HG02981 (cell line): Measurements from ENCODE around the gene IGF1R.
A peak's percentile ranks its signal among the peaks of the same experiment; 100 is the strongest.

Experiments
- ATAC-seq: cut with Tn5 transposase; IDR thresholded peaks from one replicate; pipeline ENCODE4 v1.9.1; 2021; ENCODE audit warnings: mild to moderate bottlenecking, moderate library complexity; ENCODE audit not compliant: unreplicated experiment

IGF1R gene

DNA sequence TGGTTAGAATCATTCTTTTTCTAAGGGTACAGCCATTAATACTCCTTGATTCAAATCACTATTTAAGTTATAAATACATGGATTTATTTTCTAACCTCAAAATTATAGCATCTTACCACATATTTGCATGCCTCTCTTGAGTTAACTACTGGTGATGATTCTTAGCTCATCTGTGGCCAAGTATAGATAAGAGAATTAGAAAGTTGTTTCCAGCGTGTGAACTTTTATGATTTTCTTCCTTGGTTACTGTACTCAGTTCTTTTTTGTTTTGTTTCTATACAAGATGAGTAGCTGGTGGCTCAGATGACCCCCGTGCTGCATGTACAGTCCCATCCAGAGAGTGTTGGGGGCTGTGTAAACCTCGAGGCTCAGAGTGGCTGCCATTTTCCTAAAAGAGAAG is 124.6 kb downstream of the IGF1R start:
- no peak for ATAC-seq

DNA sequence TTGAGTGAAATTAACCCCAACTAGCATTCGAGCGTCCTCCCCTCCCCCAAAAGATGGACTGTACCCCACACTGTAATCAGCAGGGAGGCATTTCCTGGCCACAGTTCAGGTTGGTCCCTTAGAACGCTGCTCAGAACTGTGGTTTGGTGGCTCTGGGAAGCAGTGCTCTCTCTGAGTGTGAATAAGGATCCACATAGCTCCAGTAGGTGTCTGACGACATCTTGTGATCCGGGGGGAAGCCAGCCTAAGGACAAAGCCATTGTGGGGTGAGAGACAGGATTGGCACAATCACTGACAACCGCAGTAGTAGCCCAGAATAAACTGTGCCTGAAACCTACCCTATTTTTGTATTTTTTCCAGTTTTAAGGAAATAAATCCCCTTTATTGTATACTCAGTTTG is 125.3 kb downstream of the IGF1R start:
- ATAC-seq, result no peak

DNA sequence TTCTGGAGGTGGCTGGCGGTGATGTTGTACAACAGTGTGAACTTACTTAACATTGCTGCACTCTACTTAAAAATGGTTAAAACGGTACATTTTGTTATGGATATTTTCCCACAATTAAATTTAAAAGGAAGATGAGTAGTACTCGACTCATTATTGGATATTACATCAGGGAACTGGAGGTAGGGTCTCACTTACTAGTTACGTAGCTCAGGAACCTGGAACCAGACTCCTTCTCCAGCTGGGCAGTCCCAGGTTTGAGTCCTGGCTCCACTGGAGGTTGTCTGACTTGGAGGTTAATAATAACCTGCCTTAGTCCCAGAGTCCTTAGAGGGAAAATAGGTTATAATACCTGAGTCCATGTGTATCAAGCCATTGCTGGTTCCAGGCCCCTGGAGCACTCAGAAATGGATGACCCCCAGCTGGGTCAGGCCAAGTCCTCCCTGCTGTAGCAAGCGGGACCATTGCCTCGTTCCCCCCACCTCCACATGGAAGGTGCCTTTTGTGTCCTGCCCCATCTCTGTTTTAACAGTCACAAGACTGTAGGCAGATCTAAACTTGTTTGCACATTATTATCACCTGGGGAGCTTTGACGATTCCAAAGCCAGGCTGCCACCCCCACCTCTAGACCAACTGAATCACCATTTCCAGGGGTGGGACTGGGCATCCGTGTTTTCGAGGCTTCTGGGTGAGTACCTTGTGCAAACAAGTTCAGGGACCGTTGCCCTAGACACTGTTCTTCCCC is 126.6 kb downstream of the IGF1R start:
- no peak for ATAC-seq

DNA sequence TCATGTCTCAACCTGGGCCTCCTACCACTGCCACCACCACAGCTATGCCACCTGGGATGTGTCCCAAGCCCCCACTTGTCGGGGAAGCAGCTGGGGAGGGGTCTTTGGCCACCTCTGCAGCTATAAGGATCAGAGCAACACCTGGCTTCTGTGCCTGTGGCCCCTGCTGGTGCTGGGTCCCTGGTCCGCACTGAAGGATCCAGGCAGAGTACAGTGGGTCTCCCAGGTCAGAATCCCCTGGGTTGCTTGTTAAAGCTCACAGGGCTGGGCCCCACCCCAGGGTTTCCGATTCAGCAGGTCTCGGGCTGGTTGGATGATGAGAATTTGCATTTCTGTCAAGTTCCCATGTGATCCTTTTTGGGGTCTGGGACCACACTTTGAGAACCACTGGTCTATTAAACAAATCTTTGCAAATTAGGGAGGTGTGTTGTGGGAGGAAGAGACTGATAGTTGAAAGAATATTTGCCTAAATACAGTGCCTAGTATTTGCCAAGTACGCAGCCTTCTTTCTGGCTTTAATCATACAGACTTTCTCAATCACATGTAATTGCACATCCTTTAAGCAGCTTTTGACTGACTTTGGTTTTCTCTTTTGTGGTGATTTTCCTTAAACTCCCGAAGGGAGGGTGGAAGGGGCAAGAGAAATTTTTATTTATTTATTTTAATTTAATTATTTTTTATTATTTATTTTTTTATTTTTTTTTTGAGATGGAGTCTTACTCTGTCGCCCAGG is 127.3 kb downstream of the IGF1R start:
- no peak for ATAC-seq

DNA sequence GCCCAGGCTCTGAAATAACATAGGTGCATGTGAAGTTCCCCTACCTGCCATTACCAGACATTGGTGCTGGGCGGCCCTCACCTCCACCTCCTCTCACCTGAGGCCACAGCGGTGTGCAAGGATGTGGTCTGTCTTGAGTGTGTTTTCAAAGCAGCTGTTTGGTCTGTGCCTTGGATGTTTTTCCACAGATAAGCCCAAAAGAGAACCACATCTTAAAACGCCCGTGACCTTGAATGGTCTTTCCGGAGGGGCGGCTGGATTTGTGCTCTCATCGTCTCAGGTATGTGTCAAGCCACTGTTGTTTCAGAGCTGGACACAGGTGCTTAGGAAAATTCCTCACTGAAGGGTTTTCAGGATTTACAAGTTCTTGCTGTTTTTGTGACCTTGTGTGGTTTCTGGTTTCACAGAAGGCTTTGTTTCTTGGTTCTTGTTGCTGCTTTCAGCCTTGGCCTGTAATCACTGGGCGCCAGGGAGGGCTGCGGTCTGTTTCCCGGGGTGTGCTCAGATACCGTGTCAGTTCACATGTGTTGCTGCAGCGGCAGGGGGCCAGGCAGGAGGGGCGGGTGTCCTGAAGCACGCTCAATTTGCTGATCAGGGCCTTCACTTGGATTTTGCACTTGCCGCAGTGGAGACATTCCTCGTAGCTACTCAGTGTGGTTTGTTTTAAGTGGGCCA is 128.4 kb downstream of the IGF1R start:
- ATAC-seq, result no peak

DNA sequence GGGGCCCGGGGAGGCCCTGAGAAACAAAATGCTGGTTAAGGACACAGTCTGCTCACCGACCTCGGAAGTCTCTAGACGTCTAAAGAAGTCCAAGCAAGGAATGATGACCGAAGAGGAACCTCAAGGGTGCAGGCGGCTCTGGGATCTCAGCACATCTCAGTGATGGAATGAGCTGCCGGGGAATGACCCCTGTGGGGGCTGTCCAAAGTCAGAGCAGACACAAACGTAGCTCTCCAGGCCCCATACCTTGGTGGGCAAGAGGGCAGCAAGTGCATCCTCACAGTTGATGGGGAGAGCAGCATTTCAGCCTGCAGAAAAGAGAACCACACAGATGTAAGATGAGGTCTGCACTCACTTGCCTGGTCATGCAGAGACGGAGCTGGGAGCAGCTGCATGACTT is 129.1 kb downstream of the IGF1R start:
- ATAC-seq, result no peak

GRCh38 chr15:98778263-98778959 is 130.1 kb downstream of the IGF1R start:
- no peak for ATAC-seq

GRCh38 chr15:98778960-98779359 is 130.6 kb downstream of the IGF1R start:
- no peak for ATAC-seq

- peak; percentile 69 for ATAC-seq
Measured at GRCh38 chr15:98779463-98780071, 131.2 kb downstream of the IGF1R start.

GRCh38 chr15:98781838-98782237 is 133.5 kb downstream of the IGF1R start:
- no peak for ATAC-seq

DNA sequence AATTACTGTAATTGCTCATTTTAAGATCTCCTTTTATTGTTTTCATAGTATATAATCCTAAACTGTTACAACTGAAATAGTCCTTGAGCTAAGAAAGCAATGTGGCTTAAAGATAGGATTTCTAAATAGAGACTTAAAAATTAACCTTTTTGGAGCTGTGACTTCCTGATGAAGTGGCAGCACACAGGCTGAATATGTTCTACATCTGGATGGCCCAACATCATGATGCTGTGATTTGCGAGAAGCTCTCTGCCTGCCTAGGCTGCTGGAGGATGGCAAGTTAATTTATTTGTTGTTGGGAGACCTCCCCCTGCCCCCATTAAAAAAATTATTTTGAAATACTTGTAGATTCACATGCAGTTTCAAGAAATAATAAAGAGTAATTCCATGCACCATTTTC is 134.5 kb downstream of the IGF1R start:
- no peak for ATAC-seq

DNA sequence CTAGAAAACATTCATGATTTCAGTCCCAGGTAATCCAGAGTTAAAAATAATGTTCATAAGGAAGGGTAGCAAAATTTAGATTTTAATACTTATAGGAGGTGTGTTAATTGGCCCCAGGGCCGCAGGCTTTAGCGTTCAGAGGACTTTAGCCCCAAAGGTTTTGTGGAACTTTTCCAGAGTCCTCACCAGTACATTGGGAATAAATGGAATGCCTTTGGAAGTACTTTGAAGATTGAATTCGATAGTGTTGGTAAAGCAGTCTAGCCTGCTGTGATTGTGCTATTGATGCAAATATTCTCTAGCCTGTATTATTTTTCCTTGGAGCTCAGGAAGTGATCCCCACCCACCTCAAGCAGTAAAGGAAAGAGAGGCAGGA is 137.1 kb downstream of the IGF1R start:
- ATAC-seq, result no peak

- peak; percentile 87 for ATAC-seq
Measured at GRCh38 chr15:98785807-98786621, 137.7 kb downstream of the IGF1R start.

- peak; percentile 6 for ATAC-seq
Measured at GRCh38 chr15:98786717-98787116, 138.4 kb downstream of the IGF1R start.

GRCh38 chr15:98787194-98787593 is 138.9 kb downstream of the IGF1R start:
- ATAC-seq, result no peak

GRCh38 chr15:98787936-98788757 is 139.8 kb downstream of the IGF1R start:
- no peak for ATAC-seq

- ATAC-seq, result no peak
Measured at GRCh38 chr15:98789020-98789419, 140.7 kb downstream of the IGF1R start.

DNA sequence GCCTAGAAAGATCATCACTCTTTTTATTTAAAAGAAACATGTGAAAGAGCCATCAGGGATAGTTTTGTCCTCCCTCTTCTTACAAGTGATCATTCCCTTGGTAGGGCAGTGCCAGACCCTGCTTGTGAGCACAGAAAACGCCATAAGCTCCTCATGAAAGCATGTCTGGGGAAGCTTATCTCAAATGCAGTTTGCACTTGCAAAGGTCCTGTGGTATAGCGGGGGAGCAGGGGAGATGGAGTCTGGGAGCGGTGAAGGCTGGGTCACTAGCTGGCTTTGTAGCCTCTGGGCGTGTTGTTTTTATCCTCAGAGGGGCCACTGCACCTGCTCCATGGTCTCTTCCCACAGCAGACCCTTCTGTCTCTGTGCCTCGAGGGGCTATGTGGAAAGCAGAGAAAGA is 141.9 kb downstream of the IGF1R start:
- no peak for ATAC-seq

DNA sequence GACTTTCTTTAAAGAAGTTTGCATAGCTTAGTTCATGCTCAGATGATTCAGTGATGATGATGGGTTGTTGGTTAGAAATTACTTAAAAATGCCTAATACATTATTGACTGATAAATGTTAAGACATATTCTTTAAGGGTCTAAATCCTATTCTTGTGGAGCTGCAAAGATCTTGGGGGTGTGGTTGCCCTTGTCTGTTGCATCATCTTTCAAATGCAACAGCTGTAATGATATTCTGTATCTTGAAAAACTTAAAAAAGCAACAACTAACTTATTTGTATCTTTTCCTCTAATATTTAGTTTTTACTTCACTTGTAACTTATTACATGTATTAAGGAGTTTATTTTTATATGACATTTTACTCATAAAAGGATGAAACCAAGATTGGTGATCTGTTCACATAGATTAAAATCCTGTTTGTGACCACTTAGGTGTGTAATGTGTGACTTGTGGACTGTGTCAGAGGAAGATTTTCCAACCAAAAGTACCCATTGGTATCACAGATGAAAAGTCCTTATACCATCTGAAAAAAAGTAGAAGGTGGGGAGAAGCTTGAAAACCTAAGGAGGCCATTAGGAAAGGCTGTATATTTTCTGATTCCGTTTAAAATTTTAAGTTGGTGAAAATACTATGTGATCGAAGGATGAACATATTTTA is 142.8 kb downstream of the IGF1R start:
- no peak for ATAC-seq
